ENCODE measurements around the gene PEAK1.
A peak's percentile ranks its signal among the peaks of the same experiment; 100 is the strongest.

PEAK1 gene

GRCh38 chr15:77421370-77421700 is 1.4 kb upstream of the PEAK1 start:
- Histone ChIP-seq H3K4me3 (ENCODE audit: low read length in 2 of 2) (peak overlapping the region; percentile 89 to 98), H3K4me1 (ENCODE audit: control insufficient read depth, insufficient read depth, low read length) (peaks cover 7% of the 10 kb centered on the region), H3K36me3 (ENCODE audit: control insufficient read depth in 2 of 2, insufficient read depth in 2 of 2, low read length in 2 of 2) (no peaks in the 10 kb centered on the region), H3K27me3 (ENCODE audit: control insufficient read depth in 1 of 2, insufficient read depth in 2 of 2, low read length in 2 of 2) (no peaks in the 10 kb centered on the region), H3K27ac (ENCODE audit: low read length) (peak overlapping the region; percentile 92), H3K9ac (ENCODE audit: low read length in 2 of 2) (peak overlapping the region; percentile 97 to 98), H3K9me3 (ENCODE audit: control insufficient read depth in 2 of 2, low read length in 2 of 2) (no peaks in the 10 kb centered on the region)

- Histone ChIP-seq H3K9me3 (ENCODE audit: control insufficient read depth in 2 of 2, low read length in 2 of 2) (no peaks in the 10 kb centered on the region), H3K27ac (ENCODE audit: low read length) (peak within 1 kb of the TSS; percentile 92), H3K4me1 (ENCODE audit: control insufficient read depth, insufficient read depth, low read length) (peaks cover 7% of the 10 kb centered on the region), H3K27me3 (ENCODE audit: control insufficient read depth in 1 of 2, insufficient read depth in 2 of 2, low read length in 2 of 2) (no peaks in the 10 kb centered on the region), H3K9ac (ENCODE audit: low read length in 2 of 2) (peak within 1 kb of the TSS; percentile 97 to 98), H3K4me3 (ENCODE audit: low read length in 2 of 2) (peak within 1 kb of the TSS; percentile 89 to 98), H3K36me3 (ENCODE audit: control insufficient read depth in 2 of 2, insufficient read depth in 2 of 2, low read length in 2 of 2) (no peaks in the 10 kb centered on the region)
Measured at GRCh38 chr15:77420610-77421369, 886 bp upstream of the PEAK1 start, which contains the start of gene HMG20A. TSS of gene HMG20A (plus strand) at chr15:77420888. CDS start at chr15:77458408, 37,520 bp downstream.

GRCh38 chr15:77418966-77419835 is 703 bp downstream of the PEAK1 start:
- Histone ChIP-seq H3K9me3 (ENCODE audit: control insufficient read depth in 2 of 2, low read length in 2 of 2) (no peaks in the 10 kb centered on the region), H3K36me3 (ENCODE audit: control insufficient read depth in 2 of 2, insufficient read depth in 2 of 2, low read length in 2 of 2) (no peaks in the 10 kb centered on the region), H3K4me3 (ENCODE audit: low read length in 2 of 2) (peak overlapping the region; percentile 86 to 89), H3K4me1 (ENCODE audit: control insufficient read depth, insufficient read depth, low read length) (peaks cover 7% of the 10 kb centered on the region), H3K27me3 (ENCODE audit: control insufficient read depth in 1 of 2, insufficient read depth in 2 of 2, low read length in 2 of 2) (no peaks in the 10 kb centered on the region), H3K9ac (ENCODE audit: low read length in 2 of 2) (peak overlapping the region; percentile 76 to 77), H3K27ac (ENCODE audit: low read length) (no peak overlapping the region)

- Histone ChIP-seq H3K27ac (ENCODE audit: low read length) (no peak overlapping the region), H3K36me3 (ENCODE audit: control insufficient read depth in 2 of 2, insufficient read depth in 2 of 2, low read length in 2 of 2) (no peaks in the 10 kb centered on the region), H3K9ac (ENCODE audit: low read length in 2 of 2) (peak overlapping the region in 1 of 2 donors; percentile 76), H3K27me3 (ENCODE audit: control insufficient read depth in 1 of 2, insufficient read depth in 2 of 2, low read length in 2 of 2) (no peaks in the 10 kb centered on the region), H3K9me3 (ENCODE audit: control insufficient read depth in 2 of 2, low read length in 2 of 2) (no peaks in the 10 kb centered on the region), H3K4me3 (ENCODE audit: low read length in 2 of 2) (peak overlapping the region; percentile 86 to 89), H3K4me1 (ENCODE audit: control insufficient read depth, insufficient read depth, low read length) (peaks cover 7% of the 10 kb centered on the region)
Measured at GRCh38 chr15:77418391-77418965, 1.4 kb downstream of the PEAK1 start.

GRCh38 chr15:77417602-77418001 is 2.3 kb downstream of the PEAK1 start:
- H3K27me3 ChIP-seq (ENCODE audit: control insufficient read depth in 1 of 2, insufficient read depth in 2 of 2, low read length in 2 of 2): no peaks in the 10 kb centered on the region
- no peaks in the 10 kb centered on the region for H3K9me3 ChIP-seq (ENCODE audit: control insufficient read depth in 2 of 2, low read length in 2 of 2)
- no peak overlapping the region for H3K9ac ChIP-seq (ENCODE audit: low read length in 2 of 2)
- no peaks in the 10 kb centered on the region for H3K36me3 ChIP-seq (ENCODE audit: control insufficient read depth in 2 of 2, insufficient read depth in 2 of 2, low read length in 2 of 2)
- peaks cover 7% of the 10 kb centered on the region for H3K4me1 ChIP-seq (ENCODE audit: control insufficient read depth, insufficient read depth, low read length)
- no peak overlapping the region for H3K27ac ChIP-seq (ENCODE audit: low read length)
- H3K4me3 ChIP-seq (ENCODE audit: low read length in 2 of 2): no peak overlapping the region

- Histone ChIP-seq H3K9ac (ENCODE audit: low read length in 2 of 2) (no peak overlapping the region), H3K27ac (ENCODE audit: low read length) (no peak overlapping the region), H3K4me3 (ENCODE audit: low read length in 2 of 2) (no peak overlapping the region), H3K36me3 (ENCODE audit: control insufficient read depth in 2 of 2, insufficient read depth in 2 of 2, low read length in 2 of 2) (no peaks in the 10 kb centered on the region), H3K4me1 (ENCODE audit: control insufficient read depth, insufficient read depth, low read length) (peaks cover 7% of the 10 kb centered on the region), H3K9me3 (ENCODE audit: control insufficient read depth in 2 of 2, low read length in 2 of 2) (no peaks in the 10 kb centered on the region), H3K27me3 (ENCODE audit: control insufficient read depth in 1 of 2, insufficient read depth in 2 of 2, low read length in 2 of 2) (no peaks in the 10 kb centered on the region)
Measured at GRCh38 chr15:77416954-77417353, 3.0 kb downstream of the PEAK1 start.

- Histone ChIP-seq H3K9ac (ENCODE audit: low read length in 2 of 2) (no peak overlapping the region), H3K27me3 (ENCODE audit: control insufficient read depth in 1 of 2, insufficient read depth in 2 of 2, low read length in 2 of 2) (no peaks in the 10 kb centered on the region), H3K4me1 (ENCODE audit: control insufficient read depth, insufficient read depth, low read length) (peaks cover 7% of the 10 kb centered on the region), H3K4me3 (ENCODE audit: low read length in 2 of 2) (no peak overlapping the region), H3K9me3 (ENCODE audit: control insufficient read depth in 2 of 2, low read length in 2 of 2) (no peaks in the 10 kb centered on the region), H3K36me3 (ENCODE audit: control insufficient read depth in 2 of 2, insufficient read depth in 2 of 2, low read length in 2 of 2) (no peaks in the 10 kb centered on the region), H3K27ac (ENCODE audit: low read length) (no peak overlapping the region)
Measured at GRCh38 chr15:77416148-77416455, 3.8 kb downstream of the PEAK1 start.

GRCh38 chr15:77415450-77416147 is 4.3 kb downstream of the PEAK1 start:
- H3K27me3 ChIP-seq (ENCODE audit: control insufficient read depth in 1 of 2, insufficient read depth in 2 of 2, low read length in 2 of 2): no peaks in the 10 kb centered on the region
- no peak overlapping the region for H3K27ac ChIP-seq (ENCODE audit: low read length)
- H3K4me1 ChIP-seq (ENCODE audit: control insufficient read depth, insufficient read depth, low read length): peaks cover 7% of the 10 kb centered on the region

GRCh38 chr15:77414789-77415442 is 5.0 kb downstream of the PEAK1 start:
- Histone ChIP-seq H3K9ac (ENCODE audit: low read length in 2 of 2) (no peak overlapping the region), H3K9me3 (ENCODE audit: control insufficient read depth in 2 of 2, low read length in 2 of 2) (no peaks in the 10 kb centered on the region), H3K4me3 (ENCODE audit: low read length in 2 of 2) (no peak overlapping the region), H3K4me1 (ENCODE audit: control insufficient read depth, insufficient read depth, low read length) (peaks cover 7% of the 10 kb centered on the region), H3K27me3 (ENCODE audit: control insufficient read depth in 1 of 2, insufficient read depth in 2 of 2, low read length in 2 of 2) (no peaks in the 10 kb centered on the region), H3K36me3 (ENCODE audit: control insufficient read depth in 2 of 2, insufficient read depth in 2 of 2, low read length in 2 of 2) (no peaks in the 10 kb centered on the region), H3K27ac (ENCODE audit: low read length) (no peak overlapping the region)

More at GRCh38 chr15:77415450-77416147, 4.3 kb downstream of the PEAK1 start:
- Histone ChIP-seq H3K36me3 (ENCODE audit: control insufficient read depth in 2 of 2, insufficient read depth in 2 of 2, low read length in 2 of 2) (no peaks in the 10 kb centered on the region), H3K4me3 (ENCODE audit: low read length in 2 of 2) (no peak overlapping the region), H3K9me3 (ENCODE audit: control insufficient read depth in 2 of 2, low read length in 2 of 2) (no peaks in the 10 kb centered on the region), H3K9ac (ENCODE audit: low read length in 2 of 2) (no peak overlapping the region)

- H3K27me3 ChIP-seq (ENCODE audit: control insufficient read depth in 1 of 2, insufficient read depth in 2 of 2, low read length in 2 of 2): no peaks in the 10 kb centered on the region
- H3K9ac ChIP-seq (ENCODE audit: low read length in 2 of 2): no peak overlapping the region
- no peaks in the 10 kb centered on the region for H3K9me3 ChIP-seq (ENCODE audit: control insufficient read depth in 2 of 2, low read length in 2 of 2)
- no peaks in the 10 kb centered on the region for H3K36me3 ChIP-seq (ENCODE audit: control insufficient read depth in 2 of 2, insufficient read depth in 2 of 2, low read length in 2 of 2)
- peaks cover 7% of the 10 kb centered on the region for H3K4me1 ChIP-seq (ENCODE audit: control insufficient read depth, insufficient read depth, low read length)
- H3K4me3 ChIP-seq (ENCODE audit: low read length in 2 of 2): no peak overlapping the region
- no peak overlapping the region for H3K27ac ChIP-seq (ENCODE audit: low read length)
Measured at GRCh38 chr15:77413699-77414349, 6.1 kb downstream of the PEAK1 start.
